ENCODE measurements around the gene TRPC4.
A peak's percentile ranks its signal among the peaks of the same experiment; 100 is the strongest.

TRPC4 gene

DNA sequence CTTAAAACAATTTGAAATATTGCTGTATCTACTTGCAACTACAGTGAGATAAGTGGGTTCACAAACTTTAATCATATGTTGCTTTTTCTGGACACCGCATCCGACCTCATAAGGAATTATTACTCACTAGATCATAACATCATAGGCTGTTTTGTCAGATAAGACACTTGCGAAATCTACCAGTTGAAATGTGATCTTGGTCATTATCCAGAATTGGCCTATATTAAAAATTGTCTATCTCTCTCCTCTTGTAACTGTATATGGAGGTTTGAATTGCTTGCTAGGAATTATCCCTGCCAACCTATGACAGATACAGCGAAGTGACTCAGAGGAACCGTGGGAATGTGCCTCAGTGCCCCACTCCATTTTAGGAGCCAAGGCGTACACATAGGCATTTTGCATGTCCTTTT is 154.0 kb downstream of the TRPC4 start:
- no peak for DNase-seq

DNA sequence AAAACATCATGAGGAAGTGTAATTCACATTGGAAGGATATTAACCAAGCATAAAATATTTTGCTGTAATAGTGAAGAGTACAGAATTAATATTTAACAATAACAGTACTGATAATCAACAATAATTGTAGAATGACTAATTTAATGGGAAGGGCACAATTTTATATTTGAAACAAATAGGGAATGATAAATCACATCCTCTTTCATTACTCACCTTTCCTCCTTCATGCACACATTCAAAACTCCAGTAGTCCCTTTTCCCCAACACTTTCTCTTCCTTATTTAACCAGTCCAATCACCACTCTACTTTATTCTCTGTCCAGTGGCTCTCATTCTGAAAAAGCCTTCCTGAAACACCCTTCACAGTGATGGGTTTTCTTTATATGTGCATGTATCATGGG is 160.3 kb downstream of the TRPC4 start:
- no peak for DNase-seq

DNA sequence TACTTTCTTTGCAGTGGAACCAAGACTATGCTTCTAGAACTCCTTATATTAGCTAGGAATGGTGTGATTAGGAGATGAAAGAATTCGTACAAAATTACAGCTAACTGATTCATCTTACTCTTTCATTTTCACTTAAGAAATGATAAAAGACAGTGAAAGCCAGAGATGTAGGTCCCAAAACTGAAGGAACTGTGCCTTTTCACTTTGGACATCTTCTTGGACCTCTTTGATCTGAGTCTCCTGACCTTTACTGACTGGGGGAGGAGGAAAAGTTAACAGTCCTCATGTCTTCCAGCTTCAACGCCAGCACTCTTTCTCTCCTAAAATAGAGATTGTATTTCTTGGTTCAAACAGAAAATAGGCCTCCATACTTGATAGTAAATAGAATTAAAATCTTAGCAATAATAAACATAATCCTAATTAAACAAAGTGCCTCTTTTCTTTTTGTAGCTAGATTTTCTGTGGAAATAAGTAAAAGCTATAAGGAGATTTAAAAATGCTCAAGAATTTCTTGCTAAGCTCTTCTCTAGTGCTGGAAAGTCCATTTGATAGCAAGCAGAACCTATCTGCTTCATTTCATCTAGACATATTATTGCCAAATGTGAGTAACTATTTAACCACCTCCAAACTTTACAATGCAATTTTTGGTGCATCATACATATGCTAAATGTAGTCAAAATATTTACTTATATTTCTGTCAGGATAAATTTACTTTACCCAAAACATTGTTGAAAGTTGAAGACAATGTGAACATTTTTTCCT is 161.7 kb downstream of the TRPC4 start:
- DNase-seq: no peak

DNA sequence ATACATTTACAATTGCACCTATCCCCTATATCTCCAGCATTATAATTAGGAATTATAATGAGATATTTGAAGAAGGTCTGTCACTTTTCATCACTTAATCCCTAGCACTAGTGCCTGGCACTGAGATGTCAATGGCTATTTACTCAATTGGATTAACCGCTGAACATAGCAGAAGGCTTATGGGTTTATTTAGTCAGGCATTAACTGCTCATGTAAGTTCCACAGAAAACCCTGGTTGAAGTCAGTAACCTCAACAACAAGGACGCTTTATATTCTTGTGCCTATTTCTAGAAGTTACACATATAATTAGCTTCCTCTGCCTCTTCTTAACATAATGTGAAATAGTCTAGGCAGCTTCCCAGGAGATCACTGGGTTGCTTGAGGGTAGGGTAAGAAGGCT is 163.5 kb downstream of the TRPC4 start:
- no peak for DNase-seq

DNA sequence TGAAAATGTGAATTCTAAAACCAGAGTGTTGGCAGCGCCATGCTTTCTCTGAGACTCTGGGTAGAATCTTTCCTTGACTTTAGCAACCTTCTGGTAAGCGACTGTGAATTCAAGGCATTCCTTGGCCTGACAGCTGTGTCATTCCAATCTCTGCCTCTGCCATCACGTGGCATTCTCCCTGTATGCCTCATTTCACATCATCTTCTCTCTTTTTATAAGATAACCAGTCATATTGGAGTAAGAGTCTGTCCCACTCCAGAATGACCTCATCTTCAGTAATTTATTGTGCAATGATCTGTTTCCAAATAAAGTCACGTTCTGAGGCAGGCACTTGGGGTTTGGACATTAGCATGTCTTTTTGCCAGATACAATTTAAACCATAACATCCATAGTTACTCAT is 167.6 kb downstream of the TRPC4 start:
- peak; percentile 40 for DNase-seq

DNA sequence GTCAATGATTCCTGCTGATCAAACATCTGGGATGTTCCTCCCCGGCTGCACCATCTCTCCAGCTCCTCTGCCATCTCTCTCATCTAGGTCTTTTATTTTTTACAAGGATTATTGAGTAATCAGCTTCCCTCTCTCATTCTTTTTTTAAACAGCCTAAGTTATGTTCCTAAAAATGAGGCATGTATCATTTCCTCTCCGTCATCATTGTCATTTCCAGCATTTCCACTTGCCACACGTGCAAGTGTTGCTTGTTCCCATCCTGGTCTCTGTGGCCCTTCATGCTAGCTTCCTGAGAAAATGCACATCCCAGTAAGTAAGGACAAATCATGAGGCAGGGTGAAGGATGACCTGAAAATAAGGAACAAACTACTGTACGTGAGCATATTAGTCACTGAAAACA is 168.3 kb downstream of the TRPC4 start:
- no peak for DNase-seq

DNA sequence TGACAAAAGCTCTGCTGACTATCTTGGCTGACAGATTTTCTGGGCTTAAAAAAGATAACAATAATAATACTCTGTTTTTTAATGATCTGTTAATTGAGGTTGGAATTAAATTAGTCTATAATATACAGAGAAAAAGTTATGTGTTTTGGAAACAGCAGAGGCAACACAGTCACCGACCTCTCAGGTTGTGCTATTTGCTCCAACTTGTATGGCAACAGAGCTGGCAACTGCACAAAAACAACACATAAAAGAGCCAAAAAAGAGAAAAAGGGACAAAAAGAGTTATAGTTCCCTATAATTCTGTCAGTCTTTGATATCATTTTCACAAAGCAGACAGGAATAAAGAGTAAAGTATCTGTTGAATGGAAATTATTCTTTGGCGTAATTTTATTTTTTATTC is 168.7 kb downstream of the TRPC4 start:
- no peak for DNase-seq

DNA sequence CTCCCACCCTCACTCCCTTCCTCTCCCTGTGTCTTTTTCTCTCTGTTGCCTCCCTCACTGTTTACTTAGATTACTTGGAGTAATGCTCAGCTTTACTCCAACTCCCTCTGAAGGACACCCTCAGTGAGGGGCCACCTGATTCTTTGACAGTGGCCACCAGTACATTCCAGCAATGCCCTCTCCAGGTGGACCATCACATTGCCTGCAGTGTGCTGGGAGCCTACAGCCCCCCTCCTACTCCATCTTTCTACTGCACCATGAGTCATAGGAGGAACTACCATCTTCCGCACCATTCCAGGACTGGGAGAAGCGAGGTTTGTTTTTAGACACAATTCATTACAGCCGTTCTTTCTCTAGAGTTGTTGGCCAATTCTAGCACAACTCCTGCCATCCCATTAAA is 174.4 kb downstream of the TRPC4 start:
- DNase-seq: no peak

DNA sequence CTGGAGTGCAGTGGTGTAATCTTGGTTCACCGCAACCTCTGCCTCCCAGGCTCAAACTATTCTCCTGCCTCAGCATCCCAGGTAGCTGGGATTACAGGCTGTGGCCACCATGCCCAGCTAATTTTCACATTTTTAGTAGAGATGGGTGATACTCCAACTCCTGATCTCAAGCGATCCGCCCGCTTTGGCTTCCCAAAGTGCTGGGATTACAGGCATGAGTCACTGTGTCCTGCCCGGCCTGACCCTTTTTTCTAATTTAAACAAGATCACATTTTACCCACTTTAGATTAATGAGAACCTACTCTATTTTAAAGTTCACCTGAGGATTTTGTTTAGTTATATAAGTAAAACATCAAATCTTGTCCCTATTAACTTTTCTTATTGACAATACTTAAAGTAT is 179.2 kb downstream of the TRPC4 start:
- no peak for DNase-seq

DNA sequence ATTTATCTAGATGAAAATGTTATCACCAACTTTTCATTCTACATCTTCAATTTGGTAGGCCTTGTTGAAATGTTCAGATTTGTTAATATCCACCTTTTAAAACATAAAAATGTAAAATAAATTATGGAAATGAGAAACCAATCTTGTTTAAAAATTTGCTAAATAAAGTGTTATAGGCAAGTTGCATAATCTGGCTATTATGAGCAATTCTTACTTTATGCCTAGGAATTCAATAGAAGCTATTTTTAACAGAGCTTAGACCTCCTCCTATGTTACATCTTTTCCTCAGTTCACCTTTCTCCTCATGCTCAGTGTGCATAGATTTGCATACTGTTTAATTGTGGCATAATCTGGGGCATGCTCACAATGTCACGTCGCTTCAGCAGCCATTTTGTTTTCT is 183.1 kb downstream of the TRPC4 start:
- DNase-seq: no peak

DNA sequence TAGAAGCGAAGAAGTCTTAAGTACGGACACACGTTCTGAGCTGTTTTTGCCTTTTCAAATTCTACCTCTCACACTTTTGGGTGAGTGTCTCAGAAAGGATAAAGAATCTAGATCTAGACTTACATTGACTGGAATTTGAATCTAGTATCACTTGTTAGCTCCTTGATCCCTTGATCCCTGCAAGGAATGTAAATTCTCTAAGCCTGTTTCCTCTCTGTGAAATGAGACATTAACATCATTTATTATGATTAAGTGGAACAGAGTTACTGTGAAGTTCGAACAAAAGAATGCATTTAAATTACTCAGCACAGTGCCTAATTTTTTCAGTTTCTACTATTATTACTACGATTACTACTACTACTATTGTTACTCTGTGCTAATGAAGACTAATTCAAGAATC is 184.4 kb downstream of the TRPC4 start:
- DNase-seq: no peak

DNA sequence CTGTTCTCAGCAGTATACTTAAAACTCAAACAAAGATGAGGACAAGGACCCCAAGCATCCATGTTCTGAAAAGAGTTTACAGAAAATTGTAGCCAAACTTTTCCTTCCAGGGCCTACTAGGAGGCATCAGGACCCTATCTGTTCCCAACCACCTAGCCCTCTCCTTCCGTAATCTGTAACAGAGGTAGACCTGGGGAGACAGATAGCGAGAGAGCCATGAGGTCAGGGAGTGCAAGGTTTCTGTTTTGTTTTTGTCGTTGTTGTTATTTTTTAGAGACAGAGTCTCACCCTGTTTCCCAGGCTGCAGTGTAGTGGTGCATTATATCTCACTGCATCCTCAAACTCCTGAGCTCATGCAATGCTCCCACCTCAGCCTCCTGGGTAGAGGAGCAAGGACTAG is 187.1 kb downstream of the TRPC4 start:
- DNase-seq: no peak

DNA sequence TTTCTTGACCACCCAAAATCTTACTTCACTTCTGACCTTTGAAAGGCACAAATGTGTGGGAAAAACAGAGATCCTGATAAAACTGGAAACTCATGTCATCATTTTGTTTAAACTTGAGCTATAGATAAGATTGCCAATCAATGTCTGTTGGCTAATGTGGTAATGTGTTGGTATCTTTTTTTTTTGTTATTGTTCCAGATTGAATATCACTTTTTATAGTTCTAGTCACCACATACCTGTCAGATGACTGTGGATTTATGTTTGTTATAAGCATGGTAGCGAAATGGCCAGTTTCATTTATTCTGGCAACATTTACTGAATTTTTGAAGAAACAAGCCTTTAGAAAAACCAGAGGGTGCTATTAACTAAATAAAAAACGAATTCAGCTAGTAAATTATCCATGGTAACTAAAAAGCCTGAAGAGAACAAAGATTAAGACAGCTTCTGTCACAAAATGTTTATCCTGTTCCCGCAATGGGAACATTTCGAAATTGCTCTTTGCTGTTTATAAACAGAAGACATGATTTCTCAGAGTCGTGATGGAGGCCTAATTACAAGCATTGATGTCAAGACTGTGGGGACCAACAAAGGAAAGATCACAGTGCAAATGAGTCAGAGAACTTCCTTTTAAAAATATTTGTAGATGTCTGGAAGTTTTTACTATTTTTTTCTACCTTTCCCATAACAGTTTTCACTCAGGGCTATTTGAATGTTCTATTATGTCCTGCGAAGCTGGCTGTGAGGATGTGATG is 188.1 kb downstream of the TRPC4 start:
- DNase-seq: no peak

DNA sequence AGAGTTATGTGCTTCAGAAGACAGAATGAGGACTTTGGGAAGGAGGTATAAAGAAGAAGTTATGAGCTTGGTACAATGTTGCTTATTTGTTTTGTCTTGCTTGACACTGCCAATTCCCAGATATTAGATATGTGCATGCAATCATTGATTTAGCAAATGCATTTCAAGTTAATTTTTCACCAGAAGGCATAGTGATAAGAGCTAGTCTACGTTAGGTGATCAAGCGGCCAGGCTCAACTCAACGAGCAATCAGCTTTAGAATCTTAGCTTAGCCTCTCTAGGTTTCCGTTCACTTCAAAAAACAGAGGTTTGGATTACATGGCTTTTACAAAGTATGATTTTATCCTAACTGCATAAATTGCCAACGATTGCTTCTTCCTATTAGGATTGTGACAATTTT is 189.4 kb downstream of the TRPC4 start:
- DNase-seq: no peak

DNA sequence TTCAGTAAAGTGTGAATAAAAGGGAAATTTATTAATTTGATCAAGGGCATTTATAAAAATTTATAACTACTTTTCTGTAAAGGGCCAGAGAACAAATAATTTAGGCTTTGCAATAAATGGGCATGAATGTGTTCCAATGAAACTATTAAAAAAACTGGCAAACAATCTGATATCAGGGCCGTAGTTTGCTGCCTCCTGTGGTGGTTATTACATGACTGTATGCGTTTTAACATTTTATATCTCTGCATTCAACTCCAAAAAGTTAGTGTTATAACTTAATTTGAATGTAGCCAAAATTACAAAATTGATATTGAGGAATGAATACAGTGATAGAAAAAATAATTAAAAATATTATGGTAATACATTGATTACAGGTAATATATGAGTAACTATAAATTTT is 190.5 kb downstream of the TRPC4 start:
- DNase-seq: no peak

DNA sequence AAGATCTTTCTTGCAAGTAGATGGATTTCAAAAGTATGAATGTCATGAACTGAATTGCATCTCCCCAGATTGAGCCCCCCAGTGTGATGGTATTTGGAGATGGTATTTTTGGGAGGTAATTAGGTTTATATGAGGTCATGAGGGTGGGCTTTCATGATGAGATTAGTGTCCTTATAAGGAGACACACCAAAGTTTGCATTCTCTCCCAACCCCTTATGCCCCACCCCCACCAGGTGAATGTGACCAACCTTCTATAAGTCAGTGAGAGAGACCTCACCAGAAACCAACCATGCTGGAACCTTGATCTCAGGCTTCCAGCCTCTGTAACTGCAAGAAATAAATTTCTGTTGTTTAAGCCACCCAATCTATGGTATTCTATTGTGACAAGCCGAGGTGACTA is 199.7 kb downstream of the TRPC4 start:
- DNase-seq: no peak

DNA sequence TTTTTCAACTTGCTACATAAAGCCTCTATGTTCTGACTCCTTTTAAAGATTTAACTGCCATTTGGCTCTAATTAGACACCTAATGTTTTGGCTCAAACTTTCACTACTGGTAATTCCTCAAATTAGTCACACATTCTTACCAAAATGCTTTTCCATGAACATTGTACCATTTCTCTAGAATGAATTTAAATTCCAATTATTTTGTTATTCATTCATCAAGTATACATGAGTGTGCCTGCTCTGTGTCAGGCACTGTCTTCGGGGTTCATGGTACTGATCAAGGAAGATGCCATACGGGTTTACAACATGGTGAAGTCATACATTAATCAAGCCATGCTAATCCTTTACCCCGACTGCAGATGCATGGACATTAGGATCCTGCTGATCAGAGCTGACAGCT is 201.9 kb downstream of the TRPC4 start:
- no peak for DNase-seq

DNA sequence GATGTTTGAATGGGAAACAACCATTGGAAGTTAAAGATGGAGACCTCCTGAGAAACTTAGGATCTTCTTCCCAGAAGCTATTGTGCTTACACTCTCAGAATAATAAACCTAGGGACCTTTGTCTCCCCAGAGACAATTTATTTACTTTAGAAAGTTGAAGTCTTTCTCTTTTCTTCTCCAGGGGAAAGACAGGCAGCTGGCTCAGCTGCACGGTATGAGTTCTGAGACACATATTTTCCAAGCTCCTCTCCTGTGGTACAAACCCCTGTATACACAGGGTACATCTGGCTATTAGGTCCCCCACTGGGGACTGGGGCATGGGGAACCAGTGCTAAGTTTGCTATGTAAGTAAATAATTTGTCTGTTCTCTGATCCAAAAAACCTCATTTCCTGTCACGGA is 203.5 kb downstream of the TRPC4 start:
- no peak for DNase-seq

DNA sequence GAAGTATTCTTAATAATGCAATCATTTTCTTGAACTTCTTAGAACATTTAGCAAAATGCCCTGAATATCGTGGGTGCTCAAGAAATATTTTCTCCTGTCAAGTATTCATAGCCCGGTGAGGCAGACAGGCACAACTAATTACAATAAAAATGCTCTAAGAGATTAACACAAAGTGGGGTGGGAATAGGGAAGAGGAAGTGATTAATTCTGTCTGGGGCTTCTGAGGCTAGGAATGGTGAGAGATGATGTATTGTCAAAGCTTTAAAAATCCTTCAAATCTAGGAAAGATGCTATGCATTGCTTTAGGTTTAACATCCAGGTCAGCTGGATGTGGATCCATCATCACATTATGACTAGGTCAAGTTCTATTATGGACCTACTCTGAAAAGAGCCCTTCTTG is 204.2 kb downstream of the TRPC4 start:
- DNase-seq: no peak

DNA sequence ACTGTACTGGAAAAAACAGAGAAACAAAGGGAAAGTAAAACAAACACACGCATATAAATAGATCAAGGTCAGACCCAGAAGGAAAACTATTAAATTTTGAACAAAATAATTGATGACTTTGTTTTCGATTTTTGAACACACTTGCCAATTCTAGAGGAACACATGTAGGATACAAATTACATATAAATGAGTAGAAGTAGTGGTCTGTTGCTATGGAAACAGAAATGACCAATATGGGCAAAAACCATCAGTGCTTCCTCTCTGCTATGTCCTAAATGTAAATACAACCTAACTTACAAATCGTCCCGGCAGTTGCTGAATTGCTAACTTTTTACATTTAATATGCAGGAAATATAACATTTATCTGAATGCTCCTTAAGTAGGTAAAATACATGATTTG is 205.8 kb downstream of the TRPC4 start:
- DNase-seq: no peak

DNA sequence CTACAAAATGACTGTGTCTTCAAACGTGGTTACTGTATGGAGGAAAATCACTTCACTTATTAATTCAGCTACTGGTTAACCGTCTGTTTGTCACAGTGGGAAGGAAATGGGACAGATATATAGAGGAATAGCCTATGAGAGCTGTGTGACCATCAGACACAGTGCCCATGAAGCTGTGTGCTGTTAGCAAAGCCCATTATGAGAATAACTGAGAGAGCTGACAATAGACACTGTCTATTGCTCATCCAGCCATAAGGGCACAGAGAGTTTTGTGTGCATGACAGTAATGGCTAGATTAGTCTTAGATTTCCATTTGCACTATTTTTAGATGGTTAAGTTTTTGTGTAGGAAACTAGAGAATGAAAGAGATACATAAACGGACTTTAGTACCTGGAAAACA is 206.9 kb downstream of the TRPC4 start:
- DNase-seq: no peak

DNA sequence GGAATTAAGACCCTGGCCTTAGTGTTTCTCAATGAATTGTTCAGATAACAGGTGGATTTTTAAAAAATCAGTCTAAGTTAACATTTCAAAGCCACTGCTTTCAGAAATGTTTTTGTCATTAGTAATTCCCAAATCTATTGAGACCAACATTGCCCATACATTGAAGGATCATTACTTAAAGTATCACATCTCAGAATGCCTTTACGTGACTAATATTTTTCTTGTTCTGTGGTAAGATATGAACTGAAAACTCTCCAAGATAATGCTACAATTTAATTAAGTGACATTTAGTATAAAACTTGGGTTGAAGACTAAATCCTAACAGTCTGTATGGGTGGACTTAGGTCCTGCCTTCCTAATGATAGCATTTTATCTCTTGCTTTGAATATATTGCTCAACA is 211.6 kb downstream of the TRPC4 start:
- no peak for DNase-seq

DNA sequence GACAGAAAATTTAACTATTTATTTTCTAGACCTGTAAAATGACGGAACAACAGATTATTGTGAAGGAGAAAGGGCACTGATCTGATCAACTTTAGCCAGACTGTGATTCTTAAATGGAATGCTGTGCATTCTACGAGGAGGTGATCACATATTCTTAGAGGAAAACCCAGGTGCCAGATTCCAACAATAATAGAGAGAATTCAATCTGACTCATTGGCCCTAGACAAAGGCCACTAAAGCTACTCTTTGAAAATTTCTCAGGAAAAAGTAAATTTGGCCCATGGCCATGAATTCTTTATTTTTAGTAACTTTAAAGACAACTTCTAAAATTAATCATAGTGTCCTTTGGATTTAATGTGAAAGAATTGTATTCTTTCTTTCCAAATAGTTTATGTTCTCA is 212.4 kb downstream of the TRPC4 start:
- no peak for DNase-seq

DNA sequence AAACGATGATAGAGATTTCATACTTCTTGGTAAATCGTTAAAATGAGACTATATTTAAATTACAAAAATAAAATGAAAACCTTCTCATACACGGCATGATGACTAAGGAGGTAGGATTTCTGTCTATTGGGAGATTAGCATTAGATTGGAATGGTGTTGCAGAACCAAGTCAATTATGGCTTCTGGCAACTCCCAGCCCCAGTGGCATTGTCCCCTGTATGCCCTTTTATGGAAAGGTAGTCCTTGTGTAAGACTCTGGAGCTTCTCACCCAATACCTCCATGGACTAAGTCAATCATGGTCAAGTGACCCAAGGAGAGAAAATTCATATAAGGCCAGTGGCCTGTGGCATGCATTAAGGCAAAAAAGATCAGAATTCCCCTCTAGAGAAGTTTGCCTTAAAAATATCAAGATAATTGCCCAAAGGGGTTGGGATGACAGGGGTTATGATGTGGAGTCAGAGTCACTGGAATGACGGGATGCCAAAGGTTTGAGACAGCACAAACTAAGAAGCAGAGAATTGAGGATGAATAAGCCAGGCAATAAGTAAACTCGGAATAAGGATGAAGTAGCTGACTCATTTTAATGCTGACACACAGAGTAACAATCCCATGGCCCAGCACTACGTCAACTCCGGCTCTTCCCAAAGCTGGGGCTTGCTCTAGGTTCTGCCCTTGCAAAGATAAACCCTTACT is 213.2 kb downstream of the TRPC4 start:
- peak; percentile 49 for DNase-seq
